Measurements from ENCODE around the gene MUCL3. TPM values are rescaled to one million over a fixed set of nuclear protein-coding genes. Genes with fewer than 3 reads are reported as not detected.

MUCL3 gene
- total RNA-seq, 2 donors from 2014 or later: under 0.01 to 0.52 TPM

DNA sequence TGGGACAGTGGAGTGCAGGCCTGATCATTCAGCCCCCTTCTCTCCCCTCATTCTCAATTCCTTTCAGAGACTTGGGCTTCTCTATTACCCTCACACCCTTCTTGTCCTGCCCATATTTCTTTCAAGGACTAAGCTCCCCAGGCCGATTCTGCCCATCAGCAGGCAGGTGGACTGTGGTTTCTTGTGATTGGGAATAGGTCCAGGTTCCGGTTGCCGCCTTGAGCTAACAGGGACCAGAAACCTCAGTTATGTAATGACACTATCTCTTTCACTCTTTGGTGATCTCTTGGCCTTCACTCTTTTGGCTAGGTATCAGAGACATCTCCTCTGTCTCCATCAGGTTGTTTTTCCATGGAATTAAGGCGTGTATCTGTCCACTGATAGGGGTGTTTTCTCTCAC, 6.5 kb downstream of the MUCL3 start:
- WGBS, 2 donors: 63 to 66% methylated on average over 4 of the region's 4 CpGs
- no peaks in the 10 kb centered on the region for H3K9me3 ChIP-seq
- TF ChIP-seq POLR2A (IDR thresholded peaks at IDR 0.05) (no peak), CTCF (IDR thresholded peaks at IDR 0.05) (no peak)
- no peaks in the 10 kb centered on the region for H3K27me3 ChIP-seq
- H3K36me3 ChIP-seq (replicated peaks in 1 of 2; ENCODE audit: insufficient read depth in 1 of 2, low read depth in 2 of 2): no peaks in the 10 kb centered on the region
- DNase-seq (no peak), ATAC-seq (no peak)
- H3K4me3 ChIP-seq: no peak overlapping the region
- H3K27ac ChIP-seq: no peak overlapping the region
- intact Hi-C loops (cut with DNase I): no loop called here
- H3K4me1 ChIP-seq: peaks cover 9% of the 10 kb centered on the region

DNA sequence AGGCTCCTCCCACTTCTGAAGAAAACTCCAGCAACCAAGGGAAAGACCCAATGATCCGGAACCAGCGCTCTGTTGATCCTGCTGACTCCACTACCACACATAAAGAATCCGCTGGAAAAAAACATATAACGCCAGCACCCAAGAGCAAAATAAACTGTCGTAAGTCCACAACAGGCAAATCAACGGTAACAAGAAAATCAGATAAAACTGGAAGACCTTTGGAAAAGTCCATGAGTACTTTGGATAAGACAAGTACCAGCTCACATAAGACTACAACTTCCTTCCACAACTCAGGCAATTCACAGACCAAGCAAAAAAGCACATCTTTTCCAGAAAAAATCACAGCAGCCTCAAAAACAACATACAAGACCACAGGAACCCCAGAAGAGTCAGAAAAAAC, 8.0 kb downstream of the MUCL3 start:
- 81 to 91% methylated on average over 6 of the region's 6 CpGs for WGBS, 2 donors
- Histone ChIP-seq H3K36me3 (replicated peaks in 1 of 2; ENCODE audit: insufficient read depth in 1 of 2, low read depth in 2 of 2) (no peaks in the 10 kb centered on the region), H3K27me3 (no peaks in the 10 kb centered on the region), H3K9me3 (no peaks in the 10 kb centered on the region), H3K4me3 (no peak overlapping the region), H3K27ac (no peak overlapping the region), H3K4me1 (no peaks in the 10 kb centered on the region)
- DNase-seq (no peak), ATAC-seq (no peak)
- intact Hi-C loops (cut with DNase I): no loop called here
- TF ChIP-seq POLR2A (IDR thresholded peaks at IDR 0.05): no peak
- TF ChIP-seq CTCF (IDR thresholded peaks at IDR 0.05): no peak

- Histone ChIP-seq H3K36me3 (replicated peaks in 1 of 2; ENCODE audit: insufficient read depth in 1 of 2, low read depth in 2 of 2) (no peaks in the 10 kb centered on the region), H3K9me3 (no peaks in the 10 kb centered on the region), H3K4me3 (no peak overlapping the region), H3K27ac (no peak overlapping the region), H3K27me3 (no peaks in the 10 kb centered on the region), H3K4me1 (peaks cover 11% of the 10 kb centered on the region)
- 68 to 79% methylated on average over 5 of the region's 5 CpGs for WGBS, 2 donors
- no peak for DNase-seq
- no peak for ATAC-seq
- TF ChIP-seq CTCF (IDR thresholded peaks at IDR 0.05): no peak
- TF ChIP-seq POLR2A (IDR thresholded peaks at IDR 0.05): no peak
- intact Hi-C loops (cut with DNase I): no loop called here
Observed at GRCh38 chr6:30951907-30952469, 11.2 kb downstream of the MUCL3 start.

DNA sequence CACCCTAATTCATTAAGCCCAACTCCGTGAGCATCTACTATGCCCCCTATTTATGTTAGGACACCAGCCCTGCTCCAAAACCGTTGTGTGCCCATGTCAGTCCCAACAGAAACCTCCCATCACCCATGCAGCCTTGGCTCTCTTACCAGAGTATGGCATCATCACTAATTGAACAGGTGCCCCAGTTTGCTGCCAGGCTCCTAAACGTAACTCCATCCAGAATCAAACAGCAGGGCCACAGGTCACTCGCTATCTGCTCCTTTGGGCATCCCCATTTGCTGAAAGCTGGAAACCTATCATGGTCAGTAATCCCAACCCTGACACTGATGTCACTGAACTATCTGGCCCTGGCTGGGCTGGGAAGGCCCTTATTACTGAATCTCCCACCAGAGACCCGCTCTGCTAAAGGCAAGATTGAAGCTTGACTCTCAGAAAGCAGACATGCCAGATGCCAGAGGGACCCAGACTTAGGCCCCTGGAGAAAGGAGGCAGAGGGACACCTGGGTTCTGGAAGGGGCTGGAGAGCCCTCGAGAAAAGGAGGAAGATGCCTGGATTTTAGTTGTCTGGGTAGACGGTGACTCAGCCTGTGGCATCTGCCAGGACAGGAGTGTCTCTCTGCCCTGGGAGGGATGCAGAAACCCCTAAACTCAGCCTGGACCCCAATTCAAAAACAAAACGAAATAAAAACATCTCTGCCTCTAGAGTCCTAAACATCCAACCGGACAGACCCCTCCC, 14.0 kb downstream of the MUCL3 start:
- DNase-seq: no peak
- Histone ChIP-seq H3K27me3 (no peaks in the 10 kb centered on the region), H3K9me3 (no peaks in the 10 kb centered on the region), H3K4me3 (no peak overlapping the region), H3K4me1 (peaks cover 11% of the 10 kb centered on the region), H3K36me3 (replicated peaks in 1 of 2; ENCODE audit: insufficient read depth in 1 of 2, low read depth in 2 of 2) (no peaks in the 10 kb centered on the region), H3K27ac (no peak overlapping the region)
- intact Hi-C loops (cut with DNase I): no loop called here
- WGBS, 2 donors: 63 to 66% methylated on average over 9 of the region's 9 CpGs
- ATAC-seq: no peak
- no peak for TF ChIP-seq CTCF (IDR thresholded peaks at IDR 0.05)
- no peak for TF ChIP-seq POLR2A (IDR thresholded peaks at IDR 0.05)
